Psoas muscle (tissue), 8 donors: ENCODE results near the gene MYL2. TPM values are rescaled to one million over a fixed set of nuclear protein-coding genes. Genes with fewer than 3 reads are reported as not detected.

Experiments used
- ATAC-seq, 4 donors: fragments of 200-7000 bp; cut with Tn5 transposase; one replicate each; pipeline ENCODE4 v1.9.1; 2020; ENCODE audit warnings: moderate library complexity in 3 of 4, mild to moderate bottlenecking in 2 of 4
- DNase-seq, 2 donors: peaks; one replicate each; pipeline ENCODE4 v3.0.0-alpha.2; 2020
- H3K27ac ChIP-seq: fragments of 200-600 bp; one replicate; pipeline ENCODE4 v1.8.0; 2022
- H3K27me3 ChIP-seq, 3 donors: fragments of 200-600 bp in 1 of 3; one replicate each; pipeline versions ENCODE4 v1.6.1 to v1.8.0; 2013 to 2022; ENCODE audit warnings: low read length in 2 of 3, mild to moderate bottlenecking in 2 of 3, moderate library complexity in 1 of 3; ENCODE audit not compliant: insufficient read depth in 3 of 3
- H3K36me3 ChIP-seq, 2 donors: fragments of 200-600 bp in 1 of 2; one replicate each; pipeline versions ENCODE4 v1.6.1 to v1.8.0; 2013 to 2022; ENCODE audit warnings: low read depth in 1 of 2, mild to moderate bottlenecking in 1 of 2, moderate library complexity in 1 of 2; ENCODE audit not compliant: insufficient read depth in 1 of 2
- H3K4me1 ChIP-seq: fragments of 200-600 bp; one replicate; pipeline ENCODE4 v1.8.0; 2022
- H3K4me3 ChIP-seq: fragments of 200-600 bp; one replicate; pipeline ENCODE4 v1.8.0; 2022; ENCODE audit warnings: mild to moderate bottlenecking
- H3K9me3 ChIP-seq: fragments of 200-600 bp; one replicate; pipeline ENCODE4 v1.8.0; 2022
- CTCF ChIP-seq: fragments of 200-600 bp; IDR thresholded peaks from one replicate; pipeline ENCODE4 v1.8.0; 2022; ENCODE audit warnings: antibody characterized with exemption
- WGBS, 3 donors: extraction: QIAGEN DNeasy Blood & Tissue Kit; methylation state at CpG; one replicate each; pipeline versions ENCODE4 v1.1.6 to v1.1.7; 2013; 5-methylcytosine and 5-hydroxymethylcytosine counted together
- intact Hi-C, 2 donors: fragments of 100-400 bp; cut with DNase I; formaldehyde crosslinking; loops; one replicate each; pipeline versions ENCODE4 v1.11.0 to v1.14.2; 2022
- polyA plus RNA-seq, 3 donors: library from polyadenylated mRNA; stranded (reverse); fragments of 200-250 nt; gene quantifications; one replicate each; pipeline ENCODE4 v1.2.3, GENCODE V29; 2013
- total RNA-seq, 4 donors: library from RNA; stranded (reverse); fragmentation: NEBNext Ultra II Directional in 2 of 4; extraction: Animal tissue kit (Norgen Biotek cat#: 25700) in 2 of 4; gene quantifications; one replicate each; pipeline versions ENCODE4 v1.2.1 to v1.2.4, GENCODE V29; 2021 to 2023
- donor health status: healthy with polysubstance abuse.
- donor health status: DM: no; HTN: no; CAD: no; lungs with moderate emphysema.
- donor health status: Bipolar disorder and iron deficiency.
- donor health status: healthy.
- donor health status: DM: yes; HTN: yes; CAD: no.
- donor health status: DM: no; HTN: no; CAD: no.
- donor health status: DM: no; HTN: no; CAD: no.
- donor health status: DM: yes; HTN: yes; CAD: no.

The MYL2 gene
- total and polyA plus RNA-seq, 7 donors: 7,765 to 31,606 (median 17,490) TPM

GRCh38 chr12:110885152-110885840 is 35.1 kb downstream of the MYL2 start:
- TF ChIP-seq CTCF: no peak
- no peaks in the 10 kb centered on the region for H3K36me3 ChIP-seq
- H3K27me3 ChIP-seq: no peaks in the 10 kb centered on the region
- no peaks in the 10 kb centered on the region for H3K9me3 ChIP-seq
- ATAC-seq (peak in 1 of 4 donors; percentile 32), DNase-seq (no peak)
- H3K4me1 ChIP-seq: no peaks in the 10 kb centered on the region
- H3K27ac ChIP-seq: no peak overlapping the region
- WGBS, 3 donors: 42 to 45% (median 43%) methylated on average over 6 of the region's 6 CpGs
- intact Hi-C loops: loop anchor here in 1 of 2 donors (5.0 to 10.0 kb wide), 3 partner anchors 38 to 430 kb away; partner anchors contain the start of genes ARPC3 and CCDC63
- no peak overlapping the region for H3K4me3 ChIP-seq

GRCh38 chr12:110883251-110883650 is 37.1 kb downstream of the MYL2 start:
- Histone ChIP-seq H3K36me3 (no peaks in the 10 kb centered on the region), H3K27me3 (no peaks in the 10 kb centered on the region), H3K27ac (no peak overlapping the region), H3K4me1 (peaks cover 6% of the 10 kb centered on the region), H3K9me3 (no peaks in the 10 kb centered on the region), H3K4me3 (no peak overlapping the region)
- ATAC-seq (no peak), DNase-seq (no peak)
- TF ChIP-seq CTCF: no peak
- WGBS, 3 donors: 82 to 91% (median 82%) methylated on average over 4 of the region's 4 CpGs
- intact Hi-C loops: loop anchor here in 1 of 2 donors (10.0 kb wide), 2 partner anchors 248 to 428 kb away; partner anchors contain the start of gene ARPC3

- TF ChIP-seq CTCF: no peak
- intact Hi-C loops: loop anchor here in 1 of 2 donors (10.0 kb wide), 2 partner anchors 246 to 426 kb away; partner anchors contain the start of gene ARPC3
- Histone ChIP-seq H3K36me3 (no peaks in the 10 kb centered on the region), H3K27ac (no peak overlapping the region), H3K4me3 (no peak overlapping the region), H3K9me3 (no peaks in the 10 kb centered on the region), H3K27me3 (no peaks in the 10 kb centered on the region), H3K4me1 (peaks cover 6% of the 10 kb centered on the region)
- WGBS, 3 donors: 84 to 93% (median 91%) methylated on average over 2 of the region's 2 CpGs
- DNase-seq (no peak), ATAC-seq (no peak)
These were observed 39.7 kb downstream of the MYL2 start for GRCh38 chr12:110880651-110881050.

GRCh38 chr12:110874781-110875180 is 45.6 kb downstream of the MYL2 start:
- no peaks in the 10 kb centered on the region for H3K9me3 ChIP-seq
- no peak for ATAC-seq
- H3K27ac ChIP-seq: no peak overlapping the region
- H3K4me1 ChIP-seq: peaks cover 6% of the 10 kb centered on the region
- H3K4me3 ChIP-seq: no peak overlapping the region
- no peaks in the 10 kb centered on the region for H3K36me3 ChIP-seq
- no peak for DNase-seq
- intact Hi-C loops: no loop called here
- no peaks in the 10 kb centered on the region for H3K27me3 ChIP-seq
- no peak for TF ChIP-seq CTCF

- H3K9me3 ChIP-seq: no peaks in the 10 kb centered on the region
- H3K36me3 ChIP-seq: no peaks in the 10 kb centered on the region
- no peak overlapping the region for H3K4me3 ChIP-seq
- ATAC-seq (no peak), DNase-seq (no peak)
- intact Hi-C loops: no loop called here
- peaks cover 6% of the 10 kb centered on the region for H3K4me1 ChIP-seq
- H3K27me3 ChIP-seq: no peaks in the 10 kb centered on the region
- WGBS, 3 donors: 85 to 91% (median 85%) methylated on average over 2 of the region's 2 CpGs
- H3K27ac ChIP-seq: no peak overlapping the region
- TF ChIP-seq CTCF: no peak
These were observed 46.0 kb downstream of the MYL2 start for GRCh38 chr12:110874351-110874750.
